CD4-positive, alpha-beta T cell treated with Interleukin-15 for 4 hours (primary cell): ENCODE measurements around the gene TYK2.
"Not testable (repeated sequence)": the region's sequence is repeated elsewhere in the genome, so short reads cannot be mapped to it uniquely, and the experiment has no call there.

Source experiments
- DNase-seq: peaks from one replicate; pipeline ENCODE4 v3.0.0-alpha.2; 2020; ENCODE audit warnings: low spot score

TYK2 gene

GRCh38 chr19:10380313-10381102 lies at the start of gene TYK2:
Gene TYK2 (minus strand): TSS chr19:10380572. CDS start chr19:10378406, 2,166 bp downstream.
- DNase-seq, result peak; percentile 97

- DNase-seq, result no peak
Observed at GRCh38 chr19:10428996-10429381, 48.6 kb upstream of the TYK2 start.

GRCh38 chr19:10427169-10427568 lies 46.8 kb upstream of the TYK2 start:
- DNase-seq, result no peak

- DNase-seq, result peak; percentile 59
Observed at GRCh38 chr19:10424011-10424637, 43.8 kb upstream of the TYK2 start.

- DNase-seq, result no peak
Observed at GRCh38 chr19:10422846-10423245, 42.5 kb upstream of the TYK2 start.

GRCh38 chr19:10422046-10422461 lies 41.7 kb upstream of the TYK2 start:
- no peak for DNase-seq

GRCh38 chr19:10421240-10422045 lies 41.1 kb upstream of the TYK2 start:
- DNase-seq, result no peak

GRCh38 chr19:10420444-10421239 lies 40.3 kb upstream of the TYK2 start, which contains the start of gene PDE4A:
Gene PDE4A (plus strand): TSS chr19:10420538. CDS start chr19:10420765, 227 bp downstream.
- DNase-seq, result no peak

- DNase-seq, result no peak
Observed at GRCh38 chr19:10419646-10420443, 39.5 kb upstream of the TYK2 start.

- DNase-seq, result no peak
Observed at GRCh38 chr19:10419200-10419645, 38.9 kb upstream of the TYK2 start.

- no peak for DNase-seq
Observed at GRCh38 chr19:10418485-10419199, 38.3 kb upstream of the TYK2 start.

GRCh38 chr19:10418235-10418484 lies 37.8 kb upstream of the TYK2 start:
- no peak for DNase-seq

GRCh38 chr19:10417541-10418234 lies 37.3 kb upstream of the TYK2 start:
- DNase-seq, result no peak

GRCh38 chr19:10416380-10417257 lies 36.2 kb upstream of the TYK2 start:
- peak; percentile 89 for DNase-seq

GRCh38 chr19:10416083-10416379 lies 35.7 kb upstream of the TYK2 start:
- DNase-seq, result no peak

GRCh38 chr19:10412257-10412977 lies 32.0 kb upstream of the TYK2 start:
- peak; percentile 56 for DNase-seq

- not testable (repeated sequence) for DNase-seq
Observed at GRCh38 chr19:10411224-10411623, 30.9 kb upstream of the TYK2 start.

GRCh38 chr19:10408511-10409283 lies 28.3 kb upstream of the TYK2 start:
- DNase-seq, result peak; percentile 70
